Measurements from ENCODE around the gene SERPINA6.

DNA sequence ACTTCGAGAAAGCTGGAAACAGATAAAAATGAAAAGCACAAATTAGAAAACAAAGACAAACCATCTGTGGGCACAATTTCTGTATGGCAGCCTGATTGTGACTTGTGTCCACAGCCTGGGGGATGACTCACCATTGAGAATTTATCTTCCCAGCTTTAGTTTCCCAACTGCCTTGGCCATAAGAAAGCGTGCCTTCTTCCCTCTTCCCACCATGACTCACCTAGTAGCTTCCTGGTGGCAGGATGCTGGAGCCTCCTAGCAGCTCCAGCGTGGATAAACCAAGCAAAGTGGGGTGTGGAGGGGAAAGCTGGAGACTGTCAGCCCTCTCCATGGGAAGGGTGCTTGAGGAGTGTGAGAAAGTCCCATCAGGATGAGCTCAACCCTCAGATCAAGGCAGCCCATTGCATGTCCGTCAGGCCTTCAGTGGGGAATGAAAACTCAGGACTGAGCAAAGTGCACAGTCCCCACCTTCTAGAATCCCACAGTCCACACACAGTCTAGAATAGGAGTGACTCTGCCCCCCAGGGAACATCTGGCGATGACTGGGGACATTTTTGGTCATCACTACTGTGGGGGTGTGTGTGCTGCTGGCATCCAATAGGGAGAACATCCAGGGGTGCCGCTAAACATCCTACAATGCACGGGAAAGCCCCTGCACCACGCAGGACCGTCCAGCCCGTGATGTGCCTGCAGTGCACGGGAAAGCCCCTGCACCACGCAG lies 22.4 kb upstream of the SERPINA6 start:
- TF ChIP-seq CTCF (IDR thresholded peaks at IDR 0.05): no peak
- no peak for TF ChIP-seq POLR2A (IDR thresholded peaks at IDR 0.05)

Measured in testis (tissue), 2 donors.